Measurements from ENCODE around the gene NKX2-1. TPM values are rescaled to one million over a fixed set of nuclear protein-coding genes. Genes with fewer than 3 reads are reported as not detected.

Gene NKX2-1
- total RNA-seq, 1 donor from 2014 or later = not detected

- DNase-seq (ENCODE audit: missing footprints) (no peak), ATAC-seq (no peak)
- intact Hi-C loops (cut with DNase I) = no loop called here
These were observed 1.2 kb downstream of the NKX2-1 start for GRCh38 chr14:36518586-36519430.

DNA sequence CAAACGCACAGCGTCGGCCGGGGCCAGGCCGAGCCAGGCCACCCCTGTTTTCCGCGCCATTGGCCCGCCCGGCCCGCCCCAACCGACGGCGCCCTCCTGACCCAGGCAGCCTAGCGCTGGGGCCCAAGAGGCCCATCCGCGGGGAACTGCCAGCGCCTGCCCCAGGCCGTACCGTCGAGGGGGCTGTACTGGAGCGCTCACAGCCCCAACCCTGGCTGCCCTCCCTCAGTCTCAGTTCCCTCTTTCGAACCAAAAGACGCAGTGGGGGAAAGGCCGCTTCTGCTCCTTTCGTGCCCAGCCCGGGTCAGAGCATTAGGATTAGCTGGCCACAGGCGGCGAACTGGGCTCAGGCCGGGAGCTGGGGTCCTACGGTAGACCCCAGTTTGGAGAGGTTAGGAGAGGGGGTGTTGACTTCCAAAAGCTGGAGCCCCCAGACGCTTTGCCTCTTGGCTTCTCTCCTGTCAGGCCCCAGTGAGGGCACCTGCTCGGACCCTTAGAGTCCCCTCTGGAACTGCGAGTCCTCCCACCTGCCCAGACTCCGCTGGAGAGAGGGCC lies 1.9 kb downstream of the NKX2-1 start:
- DNase-seq (ENCODE audit: missing footprints) (no peak), ATAC-seq (no peak)
- intact Hi-C loops (cut with DNase I) = no loop called here

- intact Hi-C loops (cut with DNase I) = no loop called here
- DNase-seq (ENCODE audit: missing footprints) (no peak), ATAC-seq (no peak)
These were observed 2.6 kb downstream of the NKX2-1 start for GRCh38 chr14:36517242-36518030.

- intact Hi-C loops (cut with DNase I) = no loop called here
- no peak for ATAC-seq
- no peak for DNase-seq (ENCODE audit: missing footprints)
These were observed 3.3 kb downstream of the NKX2-1 start for GRCh38 chr14:36516719-36517241.

DNA sequence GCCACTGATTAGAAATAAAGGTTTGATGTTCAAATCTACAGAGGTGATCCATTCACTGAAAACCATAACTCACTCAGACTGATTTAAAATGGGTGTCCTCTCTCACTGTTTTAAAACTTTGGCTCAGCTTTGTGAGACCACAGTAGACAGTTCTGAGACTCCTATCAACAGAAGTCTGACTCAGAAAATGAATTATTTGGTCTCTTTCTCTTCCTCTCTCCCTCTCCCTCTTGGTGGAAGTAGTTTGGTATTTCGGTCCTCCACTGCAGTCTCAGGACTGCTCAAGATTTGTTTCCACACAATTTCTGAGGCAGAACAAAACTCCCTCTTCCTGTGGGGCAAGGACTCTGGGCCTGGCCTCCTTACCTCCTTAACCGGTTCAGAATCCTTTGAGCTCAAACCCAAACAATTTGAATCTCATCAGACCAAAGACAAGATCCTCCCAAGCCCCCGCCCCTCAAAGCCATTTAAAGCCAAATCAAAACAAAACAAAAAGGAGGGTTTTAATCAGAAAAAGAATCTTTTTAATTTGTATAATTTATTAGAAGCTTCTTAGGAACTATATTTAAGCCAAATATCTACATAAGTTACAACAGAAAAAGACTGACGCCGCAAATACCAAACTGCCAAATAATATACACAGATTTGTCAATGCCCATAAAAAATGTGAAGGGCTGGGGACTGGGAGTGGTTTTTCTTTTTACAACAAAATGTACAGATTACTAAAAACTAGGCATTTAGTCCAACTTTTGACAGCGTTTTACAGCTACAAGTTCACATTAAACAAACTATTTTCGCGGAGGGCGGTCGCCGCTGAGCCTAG lies 3.9 kb downstream of the NKX2-1 start:
- intact Hi-C loops (cut with DNase I) = no loop called here
- DNase-seq (ENCODE audit: missing footprints) (no peak), ATAC-seq (no peak)

GRCh38 chr14:36515105-36515593 lies 4.9 kb downstream of the NKX2-1 start:
- no peak for DNase-seq (ENCODE audit: missing footprints)
- no peak for ATAC-seq
- intact Hi-C loops (cut with DNase I) = no loop called here

DNA sequence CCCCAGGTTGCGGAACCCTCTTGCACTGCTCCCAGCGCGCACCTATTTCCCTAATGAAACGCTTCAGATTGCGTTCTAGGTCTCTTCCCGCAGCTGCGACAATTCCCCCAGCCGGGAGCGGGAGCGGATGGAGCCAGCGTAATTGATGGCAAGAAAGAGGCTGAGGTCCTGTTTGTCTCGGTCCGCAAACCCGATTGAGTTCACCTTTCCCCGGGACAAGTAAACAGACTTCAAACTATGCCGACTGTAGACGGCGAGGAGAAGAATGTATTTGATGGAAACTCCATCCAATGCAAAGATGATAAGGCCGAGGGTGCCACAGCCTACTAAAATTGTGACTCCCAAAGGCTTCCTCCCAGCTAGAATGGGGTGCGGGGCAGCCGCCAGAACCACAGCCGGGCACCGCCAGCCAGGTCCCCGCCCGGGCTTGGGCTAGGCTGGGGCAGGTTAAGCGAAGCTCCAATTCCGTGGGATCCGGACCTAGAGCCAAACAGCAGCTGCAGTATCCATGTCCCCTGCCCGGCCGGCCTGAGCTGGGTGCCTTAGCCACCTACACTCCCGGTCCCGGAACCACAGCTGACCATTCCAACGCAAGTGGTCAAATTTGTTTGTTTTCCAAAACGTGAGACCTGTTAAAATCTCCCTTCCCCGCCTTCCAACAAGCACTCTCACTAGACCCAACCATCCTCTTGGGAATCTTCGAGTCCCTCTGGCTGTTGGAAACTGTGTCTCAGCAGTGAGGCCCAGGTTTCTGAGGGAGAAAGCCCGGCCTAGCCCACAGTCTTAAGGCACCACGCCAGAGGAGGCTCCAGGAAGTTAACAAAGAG lies 5.5 kb downstream of the NKX2-1 start:
- intact Hi-C loops (cut with DNase I) = no loop called here
- no peak for ATAC-seq
- DNase-seq (ENCODE audit: missing footprints) = no peak

- ATAC-seq (no peak), DNase-seq (ENCODE audit: missing footprints) (no peak)
- intact Hi-C loops (cut with DNase I) = no loop called here
These were observed 6.4 kb downstream of the NKX2-1 start for GRCh38 chr14:36513451-36514277.

GRCh38 chr14:36513012-36513420 lies 7.0 kb downstream of the NKX2-1 start:
- DNase-seq (ENCODE audit: missing footprints) = no peak
- ATAC-seq = no peak
- intact Hi-C loops (cut with DNase I) = no loop called here

GRCh38 chr14:36512585-36513003 lies 7.4 kb downstream of the NKX2-1 start:
- no peak for DNase-seq (ENCODE audit: missing footprints)
- intact Hi-C loops (cut with DNase I) = no loop called here
- ATAC-seq = no peak

- ATAC-seq = no peak
- no peak for DNase-seq (ENCODE audit: missing footprints)
- intact Hi-C loops (cut with DNase I) = no loop called here
These were observed 7.9 kb downstream of the NKX2-1 start for GRCh38 chr14:36511981-36512584.

DNA sequence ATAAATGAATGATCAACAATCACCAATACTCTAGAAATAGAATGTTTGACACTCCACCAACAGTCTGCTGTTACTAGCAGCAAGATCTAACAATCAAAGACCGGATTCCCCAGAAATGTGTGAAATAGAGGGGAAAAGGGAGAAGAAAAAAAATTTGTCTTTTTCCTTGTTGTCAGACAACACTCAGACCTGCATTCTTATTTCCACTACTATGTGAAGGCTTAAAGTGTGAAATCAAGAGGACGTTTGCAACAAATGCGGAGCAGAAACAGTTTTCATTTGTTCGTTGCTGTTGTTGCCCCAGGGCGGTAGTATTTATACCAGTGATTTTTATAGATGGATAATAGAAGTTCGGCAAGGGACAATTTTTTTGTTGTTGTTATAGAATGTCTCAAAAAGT lies 9.2 kb downstream of the NKX2-1 start:
- ATAC-seq (no peak), DNase-seq (ENCODE audit: missing footprints) (no peak)
- intact Hi-C loops (cut with DNase I) = no loop called here

DNA sequence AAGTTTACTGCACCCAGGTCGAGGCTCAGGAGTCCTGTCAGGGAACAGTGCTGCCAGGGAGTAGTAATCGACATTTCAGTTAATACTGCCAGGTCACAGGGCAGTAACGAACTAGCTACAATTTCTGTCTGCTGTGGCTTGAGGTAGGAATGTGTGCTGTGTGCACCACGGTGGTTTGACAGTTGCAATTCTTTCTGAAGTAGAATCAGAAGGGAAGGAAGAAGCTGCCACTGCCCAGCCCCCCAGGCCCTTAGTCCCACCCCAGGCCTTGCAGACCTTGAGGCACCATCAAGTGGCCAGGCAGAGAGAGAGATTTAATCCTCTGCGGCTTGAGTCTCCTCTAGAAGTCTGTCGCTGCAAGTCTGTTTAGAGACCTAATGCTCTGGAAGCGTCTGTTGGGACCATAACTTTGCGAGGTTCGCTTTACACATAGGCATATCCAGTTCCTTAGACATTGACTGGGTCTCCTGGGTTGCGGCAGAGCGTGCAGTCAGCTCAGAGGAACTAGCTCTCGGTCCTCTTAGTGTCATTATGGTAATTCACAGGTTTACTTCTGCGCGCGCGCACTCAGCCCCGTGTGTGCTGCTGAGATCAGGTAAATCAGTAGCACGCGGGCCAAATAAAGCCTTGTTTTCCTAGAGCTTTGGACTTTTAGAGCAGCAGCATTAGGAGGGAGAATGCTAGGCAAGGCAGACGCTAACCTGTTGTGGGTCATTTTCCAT lies 9.8 kb downstream of the NKX2-1 start:
- intact Hi-C loops (cut with DNase I) = no loop called here
- ATAC-seq = no peak
- no peak for DNase-seq (ENCODE audit: missing footprints)

DNA sequence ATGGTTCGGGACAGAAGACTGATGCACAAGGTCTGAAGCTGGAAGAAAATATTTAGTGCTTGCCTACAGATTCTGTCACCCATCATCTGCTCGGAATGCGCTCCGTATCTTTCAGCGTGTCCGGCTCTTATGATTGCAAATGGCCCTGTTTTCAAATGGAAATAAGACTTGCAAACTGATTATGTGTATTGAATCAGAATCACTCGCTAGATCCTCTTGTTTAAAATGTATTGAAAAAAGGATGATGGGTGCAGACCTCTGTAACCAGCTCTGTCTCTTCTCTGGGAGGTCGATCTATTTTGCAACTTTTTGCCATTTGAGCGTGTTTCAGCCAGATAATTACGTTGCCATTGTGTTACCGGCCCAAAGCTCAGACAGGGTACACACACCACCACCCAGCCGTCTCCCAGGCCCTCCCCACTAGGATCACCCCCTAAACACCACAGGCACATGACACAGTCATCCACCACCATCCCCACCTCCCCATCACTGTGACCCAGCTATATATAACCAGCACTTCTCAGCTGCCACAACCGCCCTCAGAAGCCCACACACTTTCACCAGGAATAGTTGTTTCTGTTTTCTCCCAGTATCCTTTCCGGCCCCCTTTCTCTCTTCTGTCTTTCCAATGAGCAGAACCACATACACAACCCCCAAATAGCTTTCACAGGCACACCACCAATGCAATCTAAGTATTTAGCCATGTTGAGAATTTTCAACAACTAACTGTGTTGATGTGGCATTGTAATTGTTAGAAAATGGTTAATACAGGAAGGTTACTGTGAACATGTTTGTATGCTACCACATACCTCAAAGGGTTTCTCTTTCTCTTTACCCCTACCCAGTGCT lies 10.7 kb downstream of the NKX2-1 start:
- no peak for DNase-seq (ENCODE audit: missing footprints)
- intact Hi-C loops (cut with DNase I) = no loop called here
- ATAC-seq = no peak

DNA sequence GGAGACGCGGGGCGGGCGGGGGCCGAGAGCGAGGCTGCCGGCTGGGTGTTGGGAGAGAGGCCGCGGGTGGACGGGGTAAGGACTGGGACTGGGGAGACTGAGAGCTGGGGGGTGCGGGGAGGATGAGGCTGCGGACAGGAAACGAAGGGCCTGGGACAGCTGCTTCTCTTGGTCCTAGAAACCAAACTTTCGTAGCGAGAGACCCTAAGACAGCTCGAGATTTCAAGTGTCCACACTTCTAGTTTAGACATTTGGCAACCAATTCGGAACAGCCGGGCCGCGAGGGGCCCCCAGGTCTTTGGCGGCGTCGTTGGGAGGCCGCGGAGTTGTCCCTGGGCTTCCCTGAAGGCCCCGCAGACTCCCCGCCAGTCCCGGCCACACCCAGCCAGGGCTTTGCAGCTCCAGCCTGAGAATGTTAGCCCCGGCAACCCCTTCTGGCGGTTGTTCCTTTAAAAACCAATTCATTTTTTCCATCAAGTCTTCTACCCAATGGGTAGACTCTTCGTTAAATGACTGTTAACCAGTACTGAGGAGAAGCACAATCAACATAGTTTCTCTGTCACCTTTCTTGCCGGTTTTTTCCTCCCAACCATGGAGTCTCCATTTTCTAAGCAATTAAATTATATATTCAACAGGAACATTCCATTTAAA lies 11.5 kb downstream of the NKX2-1 start:
- no peak for ATAC-seq
- intact Hi-C loops (cut with DNase I) = no loop called here
- DNase-seq (ENCODE audit: missing footprints) = no peak
